AG08395 (cell line): ENCODE results near the gene SLC35E2B.
A peak's percentile ranks its signal among the peaks of the same experiment; 100 is the strongest.
"Not testable (repeated sequence)": the region's sequence is repeated elsewhere in the genome, so short reads cannot be mapped to it uniquely, and the experiment has no call there.

Experiments used
- DNase-seq: peaks from one replicate; pipeline ENCODE4 v3.0.0; 2012; ENCODE audit warnings: mixed read lengths, low spot score

SLC35E2B gene

DNA sequence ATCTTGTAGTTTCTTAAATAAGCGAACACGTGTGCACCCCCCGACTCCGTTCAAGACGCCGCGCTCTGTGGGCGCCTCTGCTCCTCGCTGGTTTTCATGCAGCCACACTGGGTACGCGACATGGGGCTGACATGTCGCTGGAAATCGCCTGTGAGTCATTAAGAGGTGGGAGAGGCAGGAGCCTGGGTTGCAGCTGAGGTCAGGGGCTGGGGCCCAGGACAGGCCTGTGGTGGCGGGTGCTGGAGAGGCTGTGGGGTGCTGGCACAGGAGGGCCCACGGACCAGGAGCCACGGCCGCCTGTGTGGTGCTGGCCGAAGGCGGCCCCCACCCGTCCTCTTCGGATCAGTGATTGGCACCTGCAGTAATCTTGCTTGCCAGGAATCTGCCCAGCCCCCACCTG is 17.8 kb downstream of the SLC35E2B start:
- DNase-seq: not testable (repeated sequence)

DNA sequence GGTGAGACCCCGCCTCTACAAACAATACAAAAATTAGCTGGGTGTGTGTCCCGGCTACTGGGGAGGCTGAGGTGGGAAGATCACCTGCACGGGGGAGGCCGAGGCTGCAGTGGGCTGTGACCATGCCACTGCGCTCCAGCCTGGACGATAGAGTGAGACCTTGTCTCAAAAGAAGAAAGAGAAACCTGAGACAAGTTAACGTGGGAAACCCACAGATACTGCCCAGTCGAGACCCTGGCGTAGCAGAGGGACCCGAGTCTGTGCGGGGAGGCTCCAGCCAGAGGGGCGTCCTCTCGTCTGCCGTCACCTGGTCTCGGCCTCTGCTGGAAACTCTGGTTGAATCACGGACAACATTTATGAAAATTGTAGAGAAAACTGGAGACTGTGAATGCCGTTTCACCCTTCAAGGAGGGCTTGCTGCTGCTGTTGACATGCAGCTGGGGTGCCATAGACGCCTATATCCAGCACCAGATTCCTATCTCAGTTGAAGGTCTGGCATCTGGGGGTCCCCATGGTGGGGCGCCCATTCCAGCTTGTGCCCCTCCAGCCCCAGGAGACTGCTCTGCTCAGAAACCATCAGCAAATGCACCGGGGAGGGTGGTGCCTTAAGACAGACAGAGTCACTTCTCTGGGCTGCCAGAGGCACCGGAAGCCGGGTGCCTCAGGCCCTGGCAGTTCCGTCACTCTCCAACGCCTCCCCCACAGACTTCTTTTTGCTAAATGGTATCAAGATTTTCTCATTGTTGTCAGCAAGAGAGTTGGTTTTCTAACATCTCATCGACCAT is 20.2 kb downstream of the SLC35E2B start:
- DNase-seq: no peak

DNA sequence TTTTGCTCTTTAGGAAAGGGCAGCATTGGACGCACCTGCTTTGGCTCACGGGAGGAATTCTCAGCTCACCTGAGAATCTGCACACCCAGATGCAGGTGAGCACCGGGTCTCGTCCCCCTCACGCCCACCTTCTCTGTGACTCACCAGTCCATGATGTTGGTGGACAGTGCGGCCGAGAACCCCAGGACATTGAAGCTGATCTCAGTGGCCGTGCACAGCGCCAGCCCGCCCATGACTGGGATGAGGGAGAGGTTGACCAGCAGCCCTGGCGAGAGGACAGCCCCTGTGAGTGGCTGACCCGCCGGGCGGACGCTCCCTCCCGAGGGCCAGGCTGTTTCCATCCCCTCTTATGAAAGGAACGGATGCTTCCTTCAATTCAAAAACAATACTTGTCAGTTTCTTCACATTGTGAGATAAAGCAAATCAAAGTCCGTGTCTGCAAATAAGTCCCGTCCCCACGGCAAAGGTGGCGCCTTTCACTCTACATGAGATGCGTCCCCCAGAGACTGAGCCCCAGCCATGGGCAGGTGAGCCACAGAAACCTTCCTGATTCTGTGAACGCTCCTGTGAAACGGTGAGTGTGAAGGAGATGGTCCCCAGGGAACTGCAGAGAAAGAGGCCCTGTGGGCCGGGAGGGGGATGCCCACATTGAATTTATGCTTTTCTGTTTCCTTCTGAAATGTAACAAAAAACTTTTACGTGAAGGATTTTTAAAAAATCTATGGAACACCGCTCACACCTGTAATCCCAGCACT is 21.1 kb downstream of the SLC35E2B start:
- no peak for DNase-seq

DNA sequence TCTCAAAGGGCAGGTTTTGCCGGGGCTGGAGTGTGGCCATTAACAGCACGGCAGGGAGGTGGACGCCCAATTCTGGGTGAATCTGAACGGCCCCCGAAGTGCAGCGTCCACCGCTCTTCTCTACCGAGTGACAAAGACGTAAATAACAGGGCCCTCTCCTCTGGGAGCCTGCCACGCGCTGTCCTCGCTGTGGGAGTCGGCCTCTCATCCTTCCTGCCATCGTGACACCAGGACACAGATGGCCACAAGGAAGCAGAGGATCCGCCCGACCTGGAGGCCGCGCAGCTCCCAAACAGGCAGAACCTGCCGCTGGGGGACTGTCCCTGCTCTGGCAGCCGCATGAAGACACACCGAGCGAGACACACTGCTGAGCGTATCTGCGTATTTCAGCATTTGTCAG is 21.7 kb downstream of the SLC35E2B start:
- no peak for DNase-seq

DNA sequence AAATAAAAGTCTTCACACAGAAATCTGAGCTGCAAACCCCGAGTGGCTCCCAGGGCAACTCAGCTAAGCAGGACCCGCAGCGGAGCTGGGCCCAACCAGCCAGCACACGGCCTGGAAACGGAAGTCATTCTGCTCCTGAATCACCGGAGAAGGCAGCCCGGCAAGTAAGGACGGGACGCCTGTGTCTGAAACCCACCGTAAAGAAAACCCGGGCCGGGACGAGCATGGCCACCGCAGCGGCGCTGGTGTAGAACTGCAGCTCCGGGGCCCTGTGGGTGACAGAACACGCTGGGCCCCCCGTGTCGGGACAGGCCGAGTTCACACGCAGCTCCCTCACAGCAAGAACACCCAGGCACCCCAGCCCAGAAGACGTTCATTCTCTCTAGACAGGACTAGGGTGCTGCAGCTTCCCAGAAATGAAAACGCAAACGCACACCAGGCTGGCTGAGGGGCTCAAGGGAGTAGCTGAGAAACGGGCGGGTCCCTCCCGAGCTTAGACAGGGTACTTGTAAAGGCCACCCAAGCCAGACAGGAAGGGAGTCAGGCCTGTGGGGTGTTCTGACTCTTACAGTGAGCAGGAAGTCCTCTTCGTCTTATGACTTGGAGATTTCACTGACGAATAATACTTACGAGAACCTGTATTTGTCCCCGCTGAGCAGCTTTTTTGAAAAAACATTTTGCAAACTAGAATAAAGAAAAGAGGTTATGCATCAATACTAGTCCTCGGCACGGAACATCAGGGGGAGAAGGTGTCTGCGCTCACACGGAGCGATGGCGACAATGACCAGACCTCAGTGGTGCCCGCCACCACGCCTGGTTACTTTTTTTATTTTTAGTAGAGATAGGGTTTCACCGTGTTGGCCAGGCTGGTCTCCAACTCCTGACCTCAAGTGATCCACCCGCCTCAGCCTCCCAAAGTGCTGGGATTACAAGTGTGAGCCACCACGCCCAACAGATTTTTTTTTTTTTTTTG is 22.8 kb downstream of the SLC35E2B start:
- no peak for DNase-seq

DNA sequence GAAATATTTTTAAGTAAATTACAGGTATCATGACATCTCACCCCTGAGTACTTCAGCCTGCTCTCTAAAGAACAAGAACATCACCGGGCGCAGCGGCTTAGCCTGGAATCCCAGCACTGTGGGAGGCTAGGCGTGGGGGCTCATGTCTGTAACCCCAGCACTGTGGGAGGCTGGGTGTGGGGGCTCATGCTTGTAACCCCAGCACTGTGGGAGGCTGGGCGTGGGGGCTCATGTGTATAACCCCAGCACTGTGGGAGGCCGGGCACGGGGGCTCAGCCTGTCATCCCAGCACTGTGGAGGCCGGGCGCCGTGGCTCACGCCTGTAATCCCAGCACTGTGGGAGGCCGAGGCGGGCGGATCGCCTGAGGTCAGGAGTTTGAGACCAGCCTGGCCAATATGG is 26.1 kb downstream of the SLC35E2B start:
- DNase-seq: no peak

DNA sequence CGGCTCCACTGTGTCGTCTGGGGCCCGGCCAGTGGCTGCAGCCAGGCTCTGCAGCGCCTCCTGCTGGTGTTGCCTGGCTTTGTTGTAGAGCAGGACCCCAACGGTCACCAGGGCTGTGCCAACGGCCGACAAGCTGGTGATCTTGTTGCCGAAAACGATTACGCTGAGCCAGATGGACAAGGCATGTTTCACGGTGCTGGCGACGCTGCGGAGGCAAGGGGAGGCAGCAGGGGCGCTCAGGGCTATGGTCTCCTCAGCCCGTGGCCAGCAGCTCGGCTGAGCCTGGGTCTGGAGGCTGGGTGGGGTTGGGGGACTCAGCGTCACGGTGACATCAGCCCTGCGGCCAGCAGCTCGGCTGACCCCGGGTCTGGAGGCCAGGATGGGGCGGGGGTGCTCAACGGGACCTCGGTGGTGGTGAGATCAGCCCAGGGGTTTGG is 26.8 kb downstream of the SLC35E2B start:
- no peak for DNase-seq

DNA sequence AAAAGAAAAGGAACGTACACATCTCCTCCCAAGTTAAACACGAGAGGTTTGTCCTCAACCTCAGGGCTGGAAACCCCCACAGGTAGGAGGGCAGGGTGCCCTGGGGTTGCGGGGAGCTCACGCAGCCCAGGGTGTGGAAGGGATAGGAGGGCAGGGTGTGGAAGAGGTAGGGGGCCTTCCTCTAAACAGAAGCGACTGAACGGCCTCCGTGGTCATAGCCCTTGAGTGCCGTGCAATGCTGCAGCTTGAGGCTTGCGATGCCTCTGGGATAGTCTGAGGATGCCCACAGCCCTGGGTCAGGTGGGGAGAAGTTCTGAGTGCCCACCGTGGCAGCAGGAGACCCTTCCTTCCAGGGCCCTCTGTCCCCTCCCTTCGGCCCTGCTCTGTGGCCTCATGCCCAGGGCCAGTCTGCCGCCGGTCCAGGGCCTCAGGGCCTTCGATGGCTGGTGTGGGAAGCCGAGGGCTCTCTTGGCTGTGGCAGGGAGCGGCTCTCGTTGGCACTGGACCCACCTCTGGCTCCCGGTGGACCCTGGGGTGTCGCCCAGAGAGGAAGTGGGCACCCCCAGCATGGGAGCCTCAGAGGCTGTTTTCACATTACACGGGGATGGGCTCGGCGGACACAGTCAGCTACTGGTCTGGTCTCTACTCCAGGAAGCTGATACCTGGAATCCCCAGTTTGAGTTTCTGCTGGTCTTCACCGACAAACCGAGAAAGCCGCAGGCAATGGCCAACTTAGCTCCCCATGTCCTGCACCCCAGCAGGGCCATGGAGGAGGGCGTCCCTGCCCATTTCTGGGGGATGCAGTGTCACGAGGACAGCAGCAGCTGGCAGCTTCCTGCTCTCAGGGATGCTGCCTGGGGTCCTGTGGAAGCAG is 27.4 kb downstream of the SLC35E2B start:
- no peak for DNase-seq

DNA sequence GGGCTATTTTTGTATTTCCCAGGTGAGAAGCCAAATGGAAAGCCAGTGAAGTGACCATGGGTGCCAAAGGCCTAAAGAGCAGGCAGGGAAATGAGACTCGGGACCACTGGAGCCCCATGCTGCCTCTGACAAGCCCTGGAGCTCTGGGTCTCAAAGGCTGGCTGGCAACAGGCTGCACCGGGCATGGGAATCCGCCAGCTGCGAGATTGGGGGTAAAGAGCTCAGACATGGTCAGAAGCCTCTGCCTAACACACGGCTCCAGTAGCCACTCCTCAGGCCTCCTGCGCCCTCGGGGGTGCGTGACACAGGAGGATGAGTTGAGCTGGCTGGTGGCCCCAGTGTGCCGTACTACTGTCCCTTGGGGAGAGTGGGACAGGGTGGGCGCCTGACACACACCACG is 28.3 kb downstream of the SLC35E2B start:
- not testable (repeated sequence) for DNase-seq

DNA sequence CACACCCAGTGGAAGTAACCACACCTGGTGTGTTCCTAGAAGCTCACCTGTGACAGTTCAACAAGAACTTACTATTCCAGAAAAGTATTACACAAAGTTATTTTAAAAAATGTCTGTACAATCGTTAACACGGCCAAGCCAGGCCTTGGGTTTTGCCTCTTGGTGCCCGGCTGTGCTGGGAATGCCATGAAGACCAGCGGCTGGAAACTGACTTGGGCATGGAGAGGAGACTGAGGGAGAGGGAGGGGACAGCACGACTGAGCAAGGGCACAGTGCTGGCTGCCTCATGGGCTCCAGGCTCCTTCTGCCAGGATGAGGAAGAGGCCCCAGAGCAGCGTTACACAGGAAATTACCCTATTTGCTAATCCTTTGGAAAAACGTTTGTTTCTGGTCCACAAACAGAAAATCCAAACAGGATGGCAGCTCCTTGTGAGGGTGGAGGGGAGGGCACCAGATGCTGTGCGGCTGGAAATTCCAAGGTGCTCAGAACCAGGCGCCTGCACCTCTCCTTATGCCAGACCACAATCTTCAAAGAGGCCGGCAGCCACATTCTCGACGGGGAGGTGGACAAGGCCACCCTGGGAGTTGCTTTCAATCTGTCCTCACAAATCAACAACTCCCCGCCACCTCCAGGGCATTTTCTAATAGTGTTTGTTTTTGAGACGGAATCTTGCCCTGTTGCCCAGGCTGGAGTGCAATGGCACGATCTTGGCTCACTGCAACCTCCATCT is 29.6 kb downstream of the SLC35E2B start:
- not testable (repeated sequence) for DNase-seq

DNA sequence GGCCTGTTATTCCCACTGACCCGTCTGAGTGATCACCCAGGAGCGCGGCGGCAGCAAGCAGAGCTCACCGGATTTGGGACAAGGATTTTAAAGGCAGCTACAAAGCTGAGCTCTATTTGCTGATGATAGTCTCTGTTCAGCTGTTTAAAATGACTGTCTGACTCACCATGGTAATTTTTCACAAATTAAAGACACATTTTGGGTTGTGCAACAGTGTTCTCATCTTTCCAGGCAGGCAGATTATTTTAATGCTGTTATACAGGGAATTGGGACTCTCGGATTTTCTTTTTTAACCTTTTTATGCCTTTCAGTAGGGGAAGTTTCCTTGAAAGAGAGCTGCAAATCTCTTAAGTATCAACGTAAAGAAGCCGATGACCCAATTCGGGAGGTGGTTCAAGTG is 30.2 kb downstream of the SLC35E2B start:
- not testable (repeated sequence) for DNase-seq

DNA sequence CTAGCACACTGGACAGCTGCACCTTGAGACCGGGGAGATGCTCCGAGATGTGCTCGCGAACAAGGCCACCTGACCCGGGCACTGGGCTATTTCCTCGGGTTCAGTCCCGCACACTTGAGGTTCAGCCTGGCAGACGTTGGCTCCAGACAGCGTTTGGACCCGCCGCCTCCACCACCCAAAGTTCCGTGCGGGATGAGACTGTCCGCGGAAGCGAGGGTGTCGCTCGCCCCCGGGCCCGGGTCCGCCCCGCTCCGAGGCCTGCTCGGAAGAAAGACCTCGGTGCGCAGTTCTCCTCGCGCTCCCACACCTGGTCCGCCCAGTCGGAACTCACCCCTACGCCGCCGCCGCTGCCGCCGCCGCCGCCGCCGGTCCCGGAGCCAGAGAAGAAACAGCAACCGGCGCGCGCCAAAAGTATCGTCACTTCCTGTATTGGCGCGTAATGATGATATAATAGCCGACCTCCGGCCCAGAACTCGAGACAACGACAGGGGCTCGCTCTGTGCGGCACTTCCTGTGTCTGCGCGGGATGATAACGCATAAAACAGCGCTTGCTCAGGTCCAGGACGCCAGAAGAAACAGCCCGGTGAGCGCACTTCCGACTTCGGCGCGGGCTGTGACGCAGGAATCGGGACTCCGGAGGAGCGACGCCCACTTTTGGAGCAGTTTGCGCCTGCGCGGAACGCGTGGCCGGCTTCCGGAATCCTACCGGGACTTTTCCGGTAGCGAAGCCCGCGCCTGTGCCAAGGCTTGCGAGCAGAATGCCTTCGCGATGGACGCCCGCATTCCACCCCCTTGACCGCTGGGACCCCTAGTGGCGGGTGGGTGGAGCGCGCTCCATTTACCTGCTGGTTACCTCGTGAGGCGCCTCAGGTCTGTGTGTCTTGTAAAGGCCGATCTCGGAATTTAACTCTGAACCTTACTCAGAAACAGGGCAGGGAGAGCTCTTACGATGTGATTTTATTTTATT is 33.7 kb downstream of the SLC35E2B start, which contains the start of gene CDK11B:
Gene CDK11B (minus strand): TSS at position 422 of the 967 bp plus-strand sequence. CDS start 1,519 bp downstream, outside the sequence.
- DNase-seq: peak; percentile 95

DNA sequence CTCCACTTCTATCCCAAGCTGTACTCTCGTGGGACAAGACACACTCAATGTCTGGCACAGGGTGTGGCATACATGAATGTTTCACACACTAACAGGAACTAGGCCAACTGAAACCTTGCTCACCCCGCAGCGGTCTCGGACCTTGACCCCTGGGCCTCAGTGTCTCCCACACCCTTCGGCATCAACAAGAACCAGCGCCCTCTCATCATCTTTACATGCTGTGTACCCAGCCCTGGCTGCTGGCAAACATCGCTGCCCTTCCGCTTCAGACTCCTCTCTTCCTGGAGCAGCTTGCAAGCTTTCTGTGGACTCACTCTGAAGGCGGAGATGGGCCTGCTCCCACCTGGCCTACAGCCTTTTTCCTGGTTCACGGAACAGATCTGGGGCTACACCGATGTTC is 44.3 kb downstream of the SLC35E2B start:
- DNase-seq: not testable (repeated sequence)

DNA sequence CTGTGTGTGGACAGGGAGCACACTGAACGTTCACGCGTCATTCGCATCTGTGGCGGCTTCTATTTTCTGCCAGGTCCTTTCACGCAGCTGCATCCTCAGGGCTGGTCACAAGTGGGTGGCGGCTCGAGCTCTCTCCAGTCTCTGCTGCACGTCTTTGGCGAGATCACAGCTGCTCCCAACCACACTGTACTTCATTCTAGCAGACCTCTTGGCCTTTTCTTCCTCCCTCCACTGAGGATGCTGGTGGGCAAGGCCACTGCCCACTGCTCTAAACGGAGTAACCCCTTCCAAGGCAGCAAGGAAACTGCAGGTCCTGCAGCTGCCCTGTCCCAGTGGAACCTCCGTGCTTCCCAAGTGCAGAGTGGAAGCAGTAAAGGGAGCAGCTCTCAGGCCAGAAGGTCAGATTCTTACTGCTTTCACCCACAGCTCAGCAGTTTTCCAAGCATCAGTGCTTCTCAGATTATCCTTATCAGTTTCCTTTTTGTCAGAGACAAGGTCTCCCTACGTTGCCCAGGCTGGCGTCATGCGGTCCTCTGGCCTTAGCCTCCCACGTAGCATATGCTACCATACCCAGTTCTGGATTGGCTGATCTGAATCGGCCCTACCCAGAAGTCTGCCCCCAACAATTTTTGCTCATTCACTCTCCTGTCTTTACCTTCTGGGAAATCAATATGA is 44.9 kb downstream of the SLC35E2B start:
- not testable (repeated sequence) for DNase-seq

DNA sequence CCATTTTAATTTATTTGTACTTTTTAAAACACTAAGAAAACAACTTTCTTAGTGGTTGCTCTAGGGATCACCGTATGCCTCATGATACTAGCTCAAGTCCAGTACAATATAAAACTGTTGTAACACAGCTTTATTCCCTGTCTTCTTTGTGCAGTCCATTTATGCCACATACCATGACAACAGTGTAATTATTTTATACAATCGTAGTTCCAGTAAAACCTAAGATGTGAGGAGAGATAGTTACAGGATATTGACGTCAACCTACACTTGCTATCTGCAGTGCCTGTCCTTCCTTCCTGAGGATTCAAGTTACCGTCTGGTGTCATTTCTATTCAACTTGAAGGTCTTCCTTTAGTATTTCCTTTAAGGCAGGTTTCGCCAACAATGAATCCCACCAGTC is 46.3 kb downstream of the SLC35E2B start:
- not testable (repeated sequence) for DNase-seq

DNA sequence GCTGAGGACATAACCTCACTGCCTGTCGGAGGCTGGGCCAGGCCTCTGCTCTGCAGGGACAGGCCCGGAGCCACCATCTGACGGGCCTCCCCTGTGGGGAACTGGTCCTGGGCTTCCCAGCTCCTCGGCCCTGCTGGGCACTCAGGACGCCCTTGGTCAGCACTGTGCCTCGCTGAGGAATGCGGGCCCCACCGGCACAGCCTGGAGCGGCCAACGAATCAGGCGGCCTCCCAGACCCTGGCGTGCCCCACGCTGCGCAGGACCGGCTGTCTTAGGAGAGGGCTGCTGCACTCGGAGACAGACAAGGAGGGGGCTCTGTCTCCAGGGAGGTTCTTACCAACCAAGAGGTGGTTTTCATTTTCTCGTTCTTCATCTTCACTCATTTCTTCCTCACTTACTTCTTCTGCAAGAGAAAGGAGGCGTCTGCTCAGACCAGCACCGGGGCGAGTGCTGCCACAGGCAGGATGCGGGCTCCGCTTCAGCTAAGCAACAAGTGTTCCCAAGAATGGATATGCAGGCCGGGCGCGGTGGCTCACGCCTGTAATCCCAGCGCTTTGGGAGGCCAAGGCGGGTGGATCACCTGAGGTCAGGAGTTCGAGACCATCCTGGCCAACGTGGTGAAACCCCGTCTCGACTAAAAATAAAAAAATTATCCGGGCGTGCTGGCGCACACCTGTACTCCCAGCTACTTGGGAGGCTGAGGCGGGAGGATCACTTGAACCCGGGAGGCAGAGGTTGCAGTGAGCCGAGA is 51.7 kb downstream of the SLC35E2B start:
- not testable (repeated sequence) for DNase-seq

DNA sequence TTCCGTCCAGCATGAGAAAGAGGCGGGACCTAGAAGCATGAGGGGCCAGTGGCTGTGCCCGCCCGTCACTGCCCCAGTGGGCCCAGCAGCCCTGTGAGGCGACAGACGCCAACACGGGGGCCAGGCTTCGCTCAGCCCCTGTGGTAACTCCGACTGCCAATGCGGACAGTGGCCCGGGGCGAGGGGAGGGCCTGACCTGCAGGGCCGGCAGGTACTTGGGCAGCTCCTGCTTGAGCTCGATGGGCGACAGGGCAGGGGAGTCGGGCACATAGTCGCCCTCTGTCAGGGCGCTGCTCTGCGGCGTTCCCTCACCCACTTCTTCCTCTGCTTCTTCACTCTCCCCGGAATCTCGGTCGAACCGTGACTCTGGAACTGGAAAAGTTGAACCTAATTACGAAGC is 52.5 kb downstream of the SLC35E2B start:
- not testable (repeated sequence) for DNase-seq

DNA sequence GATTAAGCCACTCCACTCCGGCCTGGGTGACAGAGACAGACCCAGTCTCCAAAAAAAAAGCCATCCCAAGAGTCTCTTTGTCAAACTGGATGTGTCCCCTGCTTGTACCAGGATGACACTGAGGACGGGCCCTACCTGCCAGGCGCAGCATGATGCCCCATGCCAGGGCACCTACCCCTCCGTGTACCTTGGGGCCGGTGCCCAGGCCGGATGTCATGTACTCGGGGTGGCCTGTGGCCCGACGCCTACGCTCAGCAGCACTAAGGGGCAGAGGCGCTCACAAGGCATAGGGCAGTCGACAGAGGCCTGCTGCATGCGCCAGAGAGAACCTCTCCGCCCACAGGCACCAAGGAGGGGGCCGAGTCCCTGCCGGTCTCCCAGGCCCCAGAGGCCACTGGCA is 53.2 kb downstream of the SLC35E2B start:
- DNase-seq: not testable (repeated sequence)
